Endothelial cell of umbilical vein (primary cell): Measurements from ENCODE around the gene HAPLN2. TPM values are rescaled to one million over a fixed set of nuclear protein-coding genes. Genes with fewer than 3 reads are reported as not detected.

Experiments
- BruUV-seq: library from RNA; stranded (reverse); fragments of 400-500 nt; replicated peaks from 2 replicates; lab custom pipeline; 2021; lab: Mats Ljungman, UMichigan
- CTCF ChIA-PET: fragments of 300-600, 350-600 bp; sonication (Branson Sonifier 250); formaldehyde crosslinking; loops from one replicate; lab custom pipeline; 2021; ENCODE audit warnings: antibody characterized with exemption, inconsistent platforms; lab: Charles Lee
- POLR2A ChIA-PET: fragments of 300-600, 350-600 bp; sonication (Branson Sonifier 250); formaldehyde crosslinking; loops from one replicate; lab custom pipeline; 2021; ENCODE audit warnings: antibody characterized with exemption, inconsistent platforms; lab: Charles Lee
- DNase-seq: peaks from one replicate; pipeline ENCODE4 v3.0.0-alpha.2; 2011; ENCODE audit warnings: low read depth, low spot score
- FAIRE-seq: peaks from 2 replicates; lab custom pipeline; 2011; peaks lifted over from hg19 to GRCh38; lab: Jason Lieb, UNC
- H2AFZ ChIP-seq: 2 replicates; pipeline ENCODE4 v1.6.0; 2012; ENCODE audit warnings: low read depth, low read length, control low read depth, inconsistent platforms
- H3K27ac ChIP-seq: 2 replicates; pipeline ENCODE4 v1.5.1; 2011; ENCODE audit warnings: low read depth, mild to moderate bottlenecking, control low read depth, low read length, moderate library complexity; ENCODE audit not compliant: insufficient read depth
- H3K27me3 ChIP-seq, 2 experiments: 2 replicates each; pipeline versions ENCODE4 v1.6.0 to v1.6.1; 2011; ENCODE audit warnings: low read length in 2 of 2, mixed read lengths in 1 of 2; ENCODE audit not compliant: control insufficient read depth in 2 of 2, insufficient read depth in 2 of 2
- H3K36me3 ChIP-seq, 2 experiments: 2 replicates in 1 of 2; 3 replicates in 1 of 2; pipeline ENCODE4 v1.5.1; 2011; ENCODE audit warnings: low read length in 2 of 2, mild to moderate bottlenecking in 1 of 2, moderate library complexity in 1 of 2; ENCODE audit not compliant: control insufficient read depth in 2 of 2, insufficient read depth in 2 of 2; ENCODE audit errors: extremely low read depth in 1 of 2
- H3K4me1 ChIP-seq: 3 replicates; pipeline ENCODE4 v1.5.1; 2011; ENCODE audit warnings: mild to moderate bottlenecking, low read length; ENCODE audit not compliant: control insufficient read depth, insufficient read depth; ENCODE audit errors: extremely low read depth
- H3K4me2 ChIP-seq: 2 replicates; pipeline ENCODE4 v1.6.1; 2011; ENCODE audit warnings: low read length, control low read depth, mixed read lengths; ENCODE audit not compliant: insufficient read depth
- H3K4me3 ChIP-seq, 3 experiments: fragments of 200-600 bp in 1 of 3; sonication (generic), shearing (Covaris generic) in 1 of 3; replicated peaks in 1 of 3; 2 replicates each; pipeline ENCODE4 v1.5.1; 2011 to 2016; ENCODE audit warnings: control low read depth in 3 of 3, low read length in 3 of 3, mild to moderate bottlenecking in 2 of 3, inconsistent platforms in 1 of 3, low read depth in 1 of 3, moderate library complexity in 1 of 3; ENCODE audit not compliant: insufficient read depth in 1 of 3
- H3K79me2 ChIP-seq: 2 replicates; pipeline ENCODE4 v1.6.0; 2012; ENCODE audit warnings: low read length, inconsistent platforms; ENCODE audit not compliant: control insufficient read depth, insufficient read depth
- H3K9ac ChIP-seq: replicated peaks from 2 replicates; pipeline ENCODE3; 2011; ENCODE audit warnings: low read length, control low read depth; ENCODE audit not compliant: insufficient read depth; ENCODE audit errors: extremely low read depth
- H3K9me1 ChIP-seq: replicated peaks from 3 replicates; pipeline ENCODE4 v1.6.0; 2011; ENCODE audit warnings: mild to moderate bottlenecking, low read length; ENCODE audit not compliant: control insufficient read depth, insufficient read depth; ENCODE audit errors: extremely low read depth
- H3K9me3 ChIP-seq: replicated peaks from 2 replicates; pipeline ENCODE4 v1.5.1; 2012; ENCODE audit warnings: low read length, inconsistent platforms; ENCODE audit not compliant: control insufficient read depth, insufficient read depth
- H4K20me1 ChIP-seq: replicated peaks from 2 replicates; pipeline ENCODE3; 2011; ENCODE audit warnings: mild to moderate bottlenecking, low read length; ENCODE audit not compliant: control insufficient read depth, insufficient read depth; ENCODE audit errors: extremely low read depth
- MYC ChIP-seq: IDR thresholded peaks from one replicate; pipeline ENCODE4 v1.6.1; 2011; ENCODE audit warnings: mild to moderate bottlenecking, low read depth, low read length
- POLR2A ChIP-seq: IDR thresholded peaks from 2 replicates; pipeline ENCODE4 v1.6.1; 2012; ENCODE audit warnings: low read depth, mild to moderate bottlenecking, control low read depth, low read length
- POLR2AphosphoS5 ChIP-seq: IDR thresholded peaks from 2 replicates; pipeline ENCODE4 v1.6.1; 2012; ENCODE audit warnings: low read depth, mild to moderate bottlenecking, control low read depth, low read length, moderate library complexity; ENCODE audit not compliant: insufficient read depth
- dilution Hi-C: fragments of 300-500 bp; cut with MboI; formaldehyde crosslinking; loops from one replicate; pipeline ENCODE4 v1.15.0; 2019; ENCODE audit warnings: low sequenced_read_pairs; ENCODE audit not compliant: extremely low pct_ligation_motif_present
- intact Hi-C: fragments of 100-400 bp; cut with micrococcal nuclease; formaldehyde crosslinking; loops from one replicate; pipeline ENCODE4 v1.10.0; 2022
- polyA plus RNA-seq, 4 experiments: library from polyadenylated mRNA; depleted of rRNA in 3 of 4; stranded (reverse) in 3 of 4; unstranded in 1 of 4; fragments of >200 nt; gene quantifications; 2 replicates each; pipeline versions ENCODE4 v1.2.1 to v1.2.3, GENCODE V29; 2011 to 2012; ENCODE audit warnings: missing spikeins in 1 of 4
- total RNA-seq: library from RNA; stranded (reverse); gene quantifications from 2 replicates; pipeline ENCODE4 v1.2.3, GENCODE V29; 2021
- TF ChIP-seq, protein P1 (sequence below): IDR thresholded peaks from 2 replicates; pipeline ENCODE4 v1.6.1; 2011; ENCODE audit not compliant: insufficient read depth, insufficient read length

Gene HAPLN2
- total and polyA plus RNA-seq, 2 donors (not counting 3 experiments of a cell fraction or from before 2014, with no cell fraction given): not detected

DNA sequence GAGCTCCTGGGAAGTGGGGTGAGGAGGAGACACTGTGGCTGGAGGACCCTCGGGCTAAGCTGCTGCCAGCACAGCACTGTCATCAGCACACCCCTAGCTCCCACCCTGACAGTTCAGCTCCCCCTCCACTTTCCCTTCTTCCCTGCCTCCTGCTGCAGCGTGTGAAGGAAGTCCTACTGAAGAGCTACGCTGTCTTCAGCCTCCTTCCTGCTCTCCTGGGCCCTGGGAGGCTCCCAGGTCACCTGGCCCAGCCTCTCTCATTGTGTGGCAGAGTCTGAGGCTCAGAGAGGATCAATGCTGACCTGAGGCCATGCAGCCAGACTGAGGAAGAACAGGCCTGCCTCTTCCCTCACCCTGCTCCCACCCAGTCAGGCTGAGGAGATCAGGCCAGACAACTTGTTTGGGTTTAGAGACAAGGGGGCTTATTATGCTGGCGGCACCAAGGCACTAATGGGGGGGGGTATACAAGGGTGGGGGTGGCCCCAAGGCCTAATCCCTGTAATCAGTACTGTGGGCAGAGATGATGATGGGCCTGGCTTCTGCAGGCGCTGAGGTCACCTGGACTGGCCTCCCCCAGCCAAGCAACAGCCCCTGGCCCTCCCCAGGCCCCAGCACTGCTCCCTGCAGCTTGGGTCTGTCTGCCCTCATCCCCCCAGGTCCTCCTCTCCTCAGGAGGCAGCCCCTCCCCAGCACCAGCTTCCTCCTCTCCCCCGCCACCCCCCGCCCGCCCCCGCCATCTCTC, 48.9 kb downstream of the HAPLN2 start:
- no peak overlapping the region for H3K4me3 ChIP-seq
- H3K27ac ChIP-seq: no peak overlapping the region
- peak; percentile 67 for FAIRE-seq
- dilution Hi-C loops: no loop called here
- H3K9ac ChIP-seq: no peak overlapping the region
- peaks cover 22% of the 10 kb centered on the region for H3K4me1 ChIP-seq
- no peaks in the 10 kb centered on the region for H3K9me1 ChIP-seq
- no TSS peak for BruUV-seq
- intact Hi-C loops: no loop called here
- POLR2A ChIA-PET: interaction anchor here (1.2 kb wide), 1 partner anchor 9 kb away, joined by 7 read pairs; the partner anchor contains the start of gene NES
- H4K20me1 ChIP-seq: no peaks in the 10 kb centered on the region
- no peaks in the 10 kb centered on the region for H3K79me2 ChIP-seq
- peaks cover 0 to 2% of the 10 kb centered on the region in 2 experiments for H3K36me3 ChIP-seq
- no peaks in the 10 kb centered on the region for H3K27me3 ChIP-seq
- H2AFZ ChIP-seq: no peak overlapping the region
- CTCF ChIA-PET: interaction anchor here (1.2 to 4.8 kb wide), 3 partner anchors 8 to 36 kb away, joined by 3 to 59 read pairs (median 4); partner anchors contain the start of gene NES
- no peak for DNase-seq
- no peak for TF ChIP-seq POLR2A
- TF ChIP-seq MYC: no peak
- TF ChIP-seq, protein P1, sequence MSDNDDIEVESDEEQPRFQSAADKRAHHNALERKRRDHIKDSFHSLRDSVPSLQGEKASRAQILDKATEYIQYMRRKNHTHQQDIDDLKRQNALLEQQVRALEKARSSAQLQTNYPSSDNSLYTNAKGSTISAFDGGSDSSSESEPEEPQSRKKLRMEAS: no peak
- TF ChIP-seq POLR2AphosphoS5: peak; percentile 35
- no peak overlapping the region for H3K4me2 ChIP-seq
- H3K9me3 ChIP-seq: no peaks in the 10 kb centered on the region

DNA sequence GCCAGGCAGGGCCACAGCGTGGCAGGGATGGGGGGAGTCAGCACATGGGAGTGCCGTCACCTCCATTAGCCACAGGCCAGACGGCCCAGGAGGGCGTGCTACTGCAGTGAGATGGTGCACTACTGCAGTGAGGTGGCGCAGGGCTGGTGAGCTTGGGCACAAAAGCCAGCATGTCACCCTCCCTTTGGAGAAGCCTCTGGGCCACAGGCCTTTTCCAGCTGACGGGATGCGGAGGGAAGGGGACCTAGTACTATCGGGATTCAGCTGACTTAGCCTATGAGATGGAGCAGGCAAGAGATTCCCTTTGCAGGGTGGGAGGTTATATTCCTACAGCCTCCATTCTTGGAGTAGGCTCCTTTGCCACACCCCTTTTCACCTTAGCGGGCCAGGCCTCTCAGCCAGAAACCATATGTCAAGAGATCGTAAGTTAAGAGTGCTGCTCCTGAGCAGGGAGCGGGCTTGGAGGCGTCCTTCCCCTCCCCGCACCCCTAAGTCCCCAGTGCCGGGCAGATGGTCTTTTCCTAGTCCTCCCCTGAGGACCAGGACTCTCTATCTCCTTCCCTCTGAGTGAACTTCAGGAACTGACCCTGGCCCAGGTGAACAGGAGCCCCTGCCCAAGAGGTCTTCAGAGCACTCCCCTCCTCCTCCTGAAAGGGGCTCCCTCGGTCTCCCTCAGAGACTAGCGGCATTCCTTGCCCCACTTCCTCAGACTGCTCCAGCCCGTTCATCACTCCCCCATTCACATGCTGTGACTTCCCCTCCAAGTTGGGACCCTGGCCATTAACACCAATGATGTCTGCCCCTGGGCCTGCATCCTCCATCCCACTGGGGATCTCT, 49.8 kb downstream of the HAPLN2 start:
- DNase-seq: no peak
- Histone ChIP-seq H4K20me1 (no peaks in the 10 kb centered on the region), H3K4me3 (no peak overlapping the region), H3K9me1 (no peaks in the 10 kb centered on the region), H3K79me2 (peaks cover 3% of the 10 kb centered on the region), H2AFZ (no peak overlapping the region), H3K36me3 (peaks cover 0 to 6% of the 10 kb centered on the region in 2 experiments), H3K4me1 (peaks cover 18% of the 10 kb centered on the region), H3K9ac (no peak overlapping the region), H3K9me3 (no peaks in the 10 kb centered on the region), H3K4me2 (no peak overlapping the region), H3K27ac (no peak overlapping the region), H3K27me3 (no peaks in the 10 kb centered on the region)
- TF ChIP-seq POLR2A (peak; percentile 57), MYC (no peak)
- intact Hi-C loops (no loop called here), dilution Hi-C loops (no loop called here)
- no peak for FAIRE-seq
- ChIA-PET CTCF (interaction anchor here (1.6 kb wide), 1 partner anchor 35 kb away, joined by 3 read pairs; no protein-coding TSS in a partner anchor), POLR2A (no interaction called here)
- TSS peak; percentile 54 for BruUV-seq
